SU-DHL-6 (cell line): ENCODE data around the gene MT1A.

Experiments used
- H2AFZ ChIP-seq: fragments of 200-600 bp; sonication (generic); 2 replicates; pipeline ENCODE4 v1.6.1; 2014; ENCODE audit warnings: low read depth, mild to moderate bottlenecking, moderate library complexity, mixed read lengths, antibody characterized with exemption, low read length; ENCODE audit not compliant: severe bottlenecking
- H3F3A ChIP-seq: fragments of 200-600 bp; shearing (Covaris generic); 2 replicates; pipeline ENCODE4 v1.6.0; 2016; ENCODE audit warnings: antibody characterized with exemption, mild to moderate bottlenecking; ENCODE audit not compliant: insufficient read depth
- H3K27ac ChIP-seq: fragments of 200-600 bp; sonication (generic); 2 replicates; pipeline ENCODE4 v1.5.1; 2016; ENCODE audit warnings: low read depth, mild to moderate bottlenecking, low read length, moderate library complexity, mixed read lengths
- H3K27me3 ChIP-seq: fragments of 200-600 bp; sonication (generic), shearing (Covaris generic); 2 replicates; pipeline ENCODE4 v1.6.0; 2014; ENCODE audit warnings: mild to moderate bottlenecking, low read length
- H3K36me3 ChIP-seq: fragments of 200-600 bp; sonication (generic); 2 replicates; pipeline ENCODE4 v1.6.1; 2014; ENCODE audit warnings: mild to moderate bottlenecking, low read length, mixed read lengths
- H3K4me2 ChIP-seq: fragments of 300-600, 200-600 bp; shearing (Covaris generic), sonication (generic); 2 replicates; pipeline ENCODE4 v1.6.0; 2014; ENCODE audit warnings: low read length, low read depth, mild to moderate bottlenecking; ENCODE audit not compliant: poor library complexity, severe bottlenecking
- H3K4me3 ChIP-seq: fragments of 200-600 bp; sonication (generic); 2 replicates; pipeline ENCODE4 v1.5.1; 2014; ENCODE audit warnings: antibody characterized with exemption, low read length, mild to moderate bottlenecking, mixed read lengths; ENCODE audit not compliant: insufficient read depth, poor library complexity, severe bottlenecking
- H3K79me2 ChIP-seq: fragments of 200-600 bp; sonication (generic); 2 replicates; pipeline ENCODE4 v1.6.1; 2014; ENCODE audit warnings: mild to moderate bottlenecking, low read length, moderate library complexity; ENCODE audit not compliant: insufficient read depth
- H3K9ac ChIP-seq: fragments of 200-600 bp; sonication (generic); 2 replicates; pipeline ENCODE4 v1.7.0; 2014; ENCODE audit warnings: mild to moderate bottlenecking, low read length
- H3K9me2 ChIP-seq: fragments of 200-600 bp; sonication (generic); replicated peaks from 2 replicates; pipeline ENCODE4 v1.6.1; 2014; ENCODE audit warnings: low read length; ENCODE audit not compliant: insufficient read depth
- H3K9me3 ChIP-seq: fragments of 200-600 bp; sonication (generic); 2 replicates; pipeline ENCODE4 v1.6.1; 2014; ENCODE audit warnings: low read length, mixed read lengths; ENCODE audit not compliant: insufficient read depth
- H4K20me1 ChIP-seq: fragments of 200-600 bp; sonication (generic); 2 replicates; pipeline ENCODE4 v1.6.1; 2014; ENCODE audit warnings: low read depth, mild to moderate bottlenecking, antibody characterized with exemption, low read length, moderate library complexity, mixed read lengths
- CTCF ChIP-seq: fragments of 200-600 bp; sonication (generic); IDR thresholded peaks from one replicate; pipeline ENCODE4 v1.5.1; 2017; ENCODE audit warnings: antibody characterized with exemption, mild to moderate bottlenecking, low read length, moderate library complexity; ENCODE audit not compliant: insufficient read depth, poor library complexity, severe bottlenecking
- EZH2phosphoT487 ChIP-seq: fragments of 200-600 bp; sonication (generic), shearing (Covaris generic); conservative IDR thresholded peaks from 2 replicates; pipeline ENCODE4 v1.6.1; 2018; ENCODE audit warnings: mild to moderate bottlenecking, antibody characterized with exemption, low read length, moderate library complexity, mixed read lengths

The MT1A gene

GRCh38 chr16:56635441-56635967 is 3.0 kb upstream of the MT1A start:
- Histone ChIP-seq H3K79me2 (no peaks in the 10 kb centered on the region), H3K36me3 (no peaks in the 10 kb centered on the region), H3K9ac (no peak overlapping the region), H3K4me3 (no peak overlapping the region), H3K27me3 (no peaks in the 10 kb centered on the region), H4K20me1 (no peaks in the 10 kb centered on the region), H3K4me2 (no peak overlapping the region), H3K27ac (no peak overlapping the region), H3K9me3 (no peaks in the 10 kb centered on the region), H3K9me2 (no peaks in the 10 kb centered on the region), H2AFZ (no peak overlapping the region), H3F3A (no peaks in the 10 kb centered on the region)
- TF ChIP-seq CTCF, result no peak
- no peak for TF ChIP-seq EZH2phosphoT487

- no peaks in the 10 kb centered on the region for H3F3A ChIP-seq
- no peak overlapping the region for H3K4me2 ChIP-seq
- no peaks in the 10 kb centered on the region for H3K36me3 ChIP-seq
- H3K9ac ChIP-seq, result no peak overlapping the region
- no peaks in the 10 kb centered on the region for H4K20me1 ChIP-seq
- TF ChIP-seq CTCF (no peak), EZH2phosphoT487 (no peak)
- H2AFZ ChIP-seq, result no peak overlapping the region
- no peaks in the 10 kb centered on the region for H3K9me3 ChIP-seq
- no peaks in the 10 kb centered on the region for H3K27me3 ChIP-seq
- H3K27ac ChIP-seq, result no peak overlapping the region
- no peaks in the 10 kb centered on the region for H3K9me2 ChIP-seq
- no peak overlapping the region for H3K4me3 ChIP-seq
- no peaks in the 10 kb centered on the region for H3K79me2 ChIP-seq
Measured at GRCh38 chr16:56636616-56637413, 1.7 kb upstream of the MT1A start.

GRCh38 chr16:56639045-56639444 is 579 bp downstream of the MT1A start:
- no peak overlapping the region for H3K4me3 ChIP-seq
- no peaks in the 10 kb centered on the region for H3K9me3 ChIP-seq
- H3K27ac ChIP-seq, result no peak overlapping the region
- H3K9me2 ChIP-seq, result no peaks in the 10 kb centered on the region
- H3K27me3 ChIP-seq, result no peaks in the 10 kb centered on the region
- H3K36me3 ChIP-seq, result no peaks in the 10 kb centered on the region
- H3K9ac ChIP-seq, result no peak overlapping the region
- TF ChIP-seq EZH2phosphoT487, result no peak
- TF ChIP-seq CTCF, result no peak
- no peaks in the 10 kb centered on the region for H3F3A ChIP-seq
- H3K79me2 ChIP-seq, result no peaks in the 10 kb centered on the region
- H4K20me1 ChIP-seq, result no peaks in the 10 kb centered on the region
- H2AFZ ChIP-seq, result no peak overlapping the region
- H3K4me2 ChIP-seq, result no peak overlapping the region
